Measurements from ENCODE around the gene GNB1. TPM values are rescaled to one million over a fixed set of nuclear protein-coding genes. Genes with fewer than 3 reads are reported as not detected.
A peak's percentile ranks its signal among the peaks of the same experiment; 100 is the strongest.

Gene GNB1
- total and polyA plus RNA-seq, 9 of the 15 experiments (the other 6 are each of a cell fraction or from before 2014, with no cell fraction given) = 34.3 to 388 (median 114) TPM

DNA sequence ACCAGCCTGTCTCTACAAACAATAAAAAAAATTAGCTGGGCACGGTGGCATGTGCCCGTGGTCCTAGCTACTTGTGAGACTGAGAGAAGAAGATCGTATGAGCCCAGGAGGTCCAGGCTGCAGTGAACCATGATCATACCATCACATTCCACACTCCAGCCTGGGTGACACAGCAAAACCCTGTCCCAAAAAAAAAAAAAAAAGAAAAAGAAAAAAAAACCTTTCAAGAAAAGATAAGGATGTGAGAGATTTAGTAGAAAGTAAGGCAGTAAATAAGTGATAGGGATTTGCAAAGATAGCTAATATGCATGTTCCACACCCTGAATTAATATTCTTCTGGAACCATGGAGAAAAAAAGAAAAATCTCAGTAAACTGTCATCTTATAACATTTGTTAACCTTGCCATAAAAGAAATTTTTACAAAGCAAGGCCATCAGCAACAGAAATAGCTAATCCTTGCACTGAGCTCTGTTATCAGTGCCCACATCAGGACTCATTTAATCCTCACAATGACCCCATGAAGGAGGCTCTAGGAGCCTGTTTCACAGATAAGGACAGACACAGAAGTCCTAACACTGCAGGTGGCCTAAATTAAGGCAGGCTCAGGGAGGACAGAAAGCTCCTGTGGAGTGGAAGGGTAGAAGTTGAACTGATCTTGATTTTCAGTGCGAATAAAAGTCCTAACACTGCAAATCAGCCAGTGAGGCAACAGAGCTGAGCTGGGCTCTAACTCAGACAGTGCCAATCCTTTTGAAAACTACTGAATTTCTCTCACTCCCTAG, 7.6 kb downstream of the GNB1 start (continued):
- TF ChIP-seq, protein P1, sequence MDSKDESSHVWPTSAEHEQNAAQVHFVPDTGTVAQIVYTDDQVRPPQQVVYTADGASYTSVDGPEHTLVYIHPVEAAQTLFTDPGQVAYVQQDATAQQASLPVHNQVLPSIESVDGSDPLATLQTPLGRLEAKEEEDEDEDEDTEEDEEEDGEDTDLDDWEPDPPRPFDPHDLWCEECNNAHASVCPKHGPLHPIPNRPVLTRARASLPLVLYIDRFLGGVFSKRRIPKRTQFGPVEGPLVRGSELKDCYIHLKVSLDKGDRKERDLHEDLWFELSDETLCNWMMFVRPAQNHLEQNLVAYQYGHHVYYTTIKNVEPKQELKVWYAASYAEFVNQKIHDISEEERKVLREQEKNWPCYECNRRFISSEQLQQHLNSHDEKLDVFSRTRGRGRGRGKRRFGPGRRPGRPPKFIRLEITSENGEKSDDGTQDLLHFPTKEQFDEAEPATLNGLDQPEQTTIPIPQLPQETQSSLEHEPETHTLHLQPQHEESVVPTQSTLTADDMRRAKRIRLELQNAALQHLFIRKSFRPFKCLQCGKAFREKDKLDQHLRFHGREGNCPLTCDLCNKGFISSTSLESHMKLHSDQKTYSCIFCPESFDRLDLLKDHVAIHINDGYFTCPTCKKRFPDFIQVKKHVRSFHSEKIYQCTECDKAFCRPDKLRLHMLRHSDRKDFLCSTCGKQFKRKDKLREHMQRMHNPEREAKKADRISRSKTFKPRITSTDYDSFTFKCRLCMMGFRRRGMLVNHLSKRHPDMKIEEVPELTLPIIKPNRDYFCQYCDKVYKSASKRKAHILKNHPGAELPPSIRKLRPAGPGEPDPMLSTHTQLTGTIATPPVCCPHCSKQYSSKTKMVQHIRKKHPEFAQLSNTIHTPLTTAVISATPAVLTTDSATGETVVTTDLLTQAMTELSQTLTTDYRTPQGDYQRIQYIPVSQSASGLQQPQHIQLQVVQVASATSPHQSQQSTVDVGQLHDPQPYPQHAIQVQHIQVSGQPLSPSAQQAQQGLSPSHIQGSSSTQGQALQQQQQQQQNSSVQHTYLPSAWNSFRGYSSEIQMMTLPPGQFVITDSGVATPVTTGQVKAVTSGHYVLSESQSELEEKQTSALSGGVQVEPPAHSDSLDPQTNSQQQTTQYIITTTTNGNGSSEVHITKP (IDR thresholded peaks at IDR 0.05; ENCODE audit: partially characterized antibody) = no peak
- no peak for TF ChIP-seq ZBTB9 (CRISPR knock-in tag; IDR thresholded peaks at IDR 0.05)
- TF ChIP-seq ZNF143 (CRISPR knock-in tag; IDR thresholded peaks at IDR 0.05) = no peak
- no peak for TF ChIP-seq BCL6 (CRISPR knock-in tag; IDR thresholded peaks at IDR 0.05)
- TF ChIP-seq THRB (CRISPR knock-in tag; conservative IDR thresholded peaks at IDR 0.05) = no peak
- TF ChIP-seq RBBP5 (IDR thresholded peaks at IDR 0.05; ENCODE audit: borderline replicate concordance, insufficient read depth, low read length, poor library complexity, severe bottlenecking) = no peak
- TF ChIP-seq CBFB (CRISPR knock-in tag; IDR thresholded peaks at IDR 0.05) = no peak
- TF ChIP-seq NR2C1 (IDR thresholded peaks at IDR 0.05) = peak; percentile 29; the same call in 1 of the 2 replicates
- TF ChIP-seq NR2C1 (tag; IDR thresholded peaks at IDR 0.05) = peak; percentile 54; the same call in 1 of the 2 replicates
- TF ChIP-seq ZBED1 (IDR thresholded peaks at IDR 0.05) = no peak
- no peak for TF ChIP-seq LARP7 (IDR thresholded peaks at IDR 0.05)
- no peak for TF ChIP-seq NR3C1 (CRISPR knock-in tag; IDR thresholded peaks at IDR 0.05)
- TF ChIP-seq, protein P2, sequence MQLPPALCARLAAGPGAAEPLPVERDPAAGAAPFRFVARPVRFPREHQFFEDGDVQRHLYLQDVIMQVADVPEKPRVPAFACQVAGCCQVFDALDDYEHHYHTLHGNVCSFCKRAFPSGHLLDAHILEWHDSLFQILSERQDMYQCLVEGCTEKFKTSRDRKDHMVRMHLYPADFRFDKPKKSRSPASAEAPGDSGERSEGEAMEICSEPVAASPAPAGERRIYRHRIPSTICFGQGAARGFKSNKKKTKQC (CRISPR knock-in tag; IDR thresholded peaks at IDR 0.05) = no peak
- TF ChIP-seq THAP12 (CRISPR knock-in tag; IDR thresholded peaks at IDR 0.05) = no peak
- no peak for TF ChIP-seq CBX5 (IDR thresholded peaks at IDR 0.05; ENCODE audit: borderline replicate concordance, low read depth)
- no peak for TF ChIP-seq ZNF184 (CRISPR knock-in tag; IDR thresholded peaks at IDR 0.05)
- TF ChIP-seq ATF1 (CRISPR knock-in tag; IDR thresholded peaks at IDR 0.05) = no peak
- peak; percentile 22; the same call in 1 of the 2 replicates for TF ChIP-seq ATF1 (tag; IDR thresholded peaks at IDR 0.05)
- no peak for TF ChIP-seq ZBTB26 (CRISPR knock-in tag; IDR thresholded peaks at IDR 0.05)
